Activated CD8-positive, alpha-beta memory T cell treated with anti-CD3 and anti-CD28 coated beads, Interleukin-2, amount 50 U/mL, for 48 hours (primary cell): ENCODE data around the gene CYB561D1.
A peak's percentile ranks its signal among the peaks of the same experiment; 100 is the strongest.
"Not testable (repeated sequence)": the region's sequence is repeated elsewhere in the genome, so short reads cannot be mapped to it uniquely, and the experiment has no call there.

Experiments used
- DNase-seq: peaks from one replicate; pipeline ENCODE4 v3.0.0-alpha.2; 2020

The CYB561D1 gene, protein sequence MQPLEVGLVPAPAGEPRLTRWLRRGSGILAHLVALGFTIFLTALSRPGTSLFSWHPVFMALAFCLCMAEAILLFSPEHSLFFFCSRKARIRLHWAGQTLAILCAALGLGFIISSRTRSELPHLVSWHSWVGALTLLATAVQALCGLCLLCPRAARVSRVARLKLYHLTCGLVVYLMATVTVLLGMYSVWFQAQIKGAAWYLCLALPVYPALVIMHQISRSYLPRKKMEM

DNA sequence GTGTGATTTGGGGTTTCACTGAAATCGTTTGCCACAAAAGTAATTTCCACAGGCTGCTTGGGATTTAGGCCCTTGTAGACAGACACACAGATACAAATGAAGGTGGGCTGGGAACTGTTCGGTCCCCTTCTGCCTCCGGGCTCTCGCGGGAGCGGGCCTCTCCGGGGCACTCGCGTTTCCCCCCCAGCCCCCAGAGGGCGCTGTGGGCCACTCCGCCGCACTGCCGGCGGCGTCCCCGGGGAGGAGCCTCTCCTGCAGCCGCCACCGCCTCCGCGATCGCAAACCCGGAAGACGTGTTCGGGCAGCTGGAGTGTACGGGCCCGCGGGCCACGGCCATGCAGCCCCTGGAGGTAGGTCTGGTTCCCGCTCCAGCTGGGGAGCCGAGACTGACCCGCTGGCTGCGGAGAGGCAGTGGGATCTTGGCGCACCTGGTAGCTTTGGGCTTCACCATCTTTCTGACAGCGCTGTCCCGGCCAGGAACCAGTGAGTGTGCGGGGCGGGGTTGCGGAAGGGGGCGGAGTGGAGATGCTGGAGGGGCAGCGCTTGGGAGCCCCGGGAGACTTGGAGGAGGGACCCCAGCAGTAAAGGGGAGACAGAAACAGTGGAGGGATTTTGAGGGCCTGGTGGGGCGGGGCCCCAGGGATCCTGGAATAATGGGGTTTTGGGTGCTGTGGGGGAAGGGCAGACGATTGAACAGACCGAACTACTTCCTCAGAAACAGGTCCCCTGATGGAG is at the start of gene CYB561D1:
Gene CYB561D1, plus strand, starts transcription at position 290 of the 735 bp plus-strand sequence. Its CDS starts 46 bp downstream, at position 336.
- DNase-seq, result peak; percentile 96

DNA sequence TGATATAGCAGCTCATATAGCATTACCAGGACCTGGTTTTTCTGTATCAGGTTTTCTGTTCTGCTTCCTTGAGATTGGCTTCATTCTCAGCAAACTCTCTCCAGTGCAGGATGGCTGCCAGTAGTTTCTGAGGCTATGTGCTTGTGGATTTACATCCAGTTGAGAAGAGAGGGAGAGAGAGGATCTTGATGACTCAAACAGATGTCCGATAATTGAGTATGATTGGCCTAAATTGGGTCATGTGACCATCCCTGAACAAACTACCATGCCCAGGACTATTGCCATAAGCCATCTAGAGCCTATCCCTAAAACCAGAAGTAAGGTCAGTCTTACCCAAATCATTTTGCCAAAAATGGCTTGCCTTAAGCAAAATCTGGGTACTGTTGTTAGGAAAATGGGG is 49.5 kb upstream of the CYB561D1 start:
- DNase-seq, result no peak

DNA sequence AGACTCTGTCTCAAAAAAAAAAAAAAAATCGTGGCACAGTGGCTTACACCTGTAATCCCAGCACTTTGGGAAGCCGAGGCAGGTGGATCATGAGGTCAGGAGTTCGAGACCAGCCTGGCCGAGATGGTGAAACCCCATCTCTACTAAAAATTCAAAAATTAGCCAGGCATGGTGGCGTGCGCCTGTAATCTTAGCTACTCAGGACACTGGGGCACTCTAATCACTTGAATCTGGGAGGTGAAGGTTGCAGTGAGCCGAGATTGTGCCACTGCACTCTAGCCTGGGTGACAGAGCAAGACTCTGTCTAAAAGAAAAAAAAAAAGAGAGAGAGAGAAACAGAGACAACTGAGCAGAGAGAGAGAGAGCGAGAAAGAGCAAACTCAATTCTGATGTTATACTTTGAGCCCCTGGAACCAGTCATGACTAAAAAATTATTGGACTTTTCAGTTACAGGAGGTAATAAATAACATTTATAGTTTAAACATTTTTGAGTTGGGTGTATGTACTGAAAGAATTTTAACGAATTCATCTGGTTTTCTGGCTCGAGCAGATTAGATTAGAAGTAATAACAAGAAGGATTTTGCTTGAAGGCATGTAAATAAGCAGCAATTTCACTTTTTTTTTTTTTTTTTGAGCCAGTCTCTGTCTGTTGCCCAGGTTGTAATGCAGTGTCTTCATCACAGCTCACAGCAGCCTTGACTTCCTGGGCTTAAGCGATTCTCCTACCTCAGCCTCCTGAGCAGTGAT is 47.8 kb upstream of the CYB561D1 start:
- not testable (repeated sequence) for DNase-seq

DNA sequence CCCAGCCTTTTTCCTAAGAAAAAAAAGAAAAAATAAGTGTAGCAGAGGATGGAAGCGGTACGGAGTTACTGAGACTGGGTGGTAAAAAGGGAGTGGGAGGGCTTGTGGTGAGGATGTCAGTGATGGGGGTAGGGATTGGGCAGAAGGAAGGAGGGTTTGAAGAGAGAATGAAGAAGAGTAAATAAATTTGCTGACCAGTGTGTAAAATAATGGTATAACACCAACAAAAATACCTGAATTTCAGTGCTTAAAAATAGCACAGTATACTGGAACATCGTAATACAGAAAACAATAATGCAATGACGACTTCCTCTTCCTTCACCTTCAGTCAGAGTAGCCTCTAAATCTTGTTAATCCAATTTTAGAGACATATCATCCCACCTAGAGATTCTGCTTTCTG is 46.4 kb upstream of the CYB561D1 start:
- no peak for DNase-seq

DNA sequence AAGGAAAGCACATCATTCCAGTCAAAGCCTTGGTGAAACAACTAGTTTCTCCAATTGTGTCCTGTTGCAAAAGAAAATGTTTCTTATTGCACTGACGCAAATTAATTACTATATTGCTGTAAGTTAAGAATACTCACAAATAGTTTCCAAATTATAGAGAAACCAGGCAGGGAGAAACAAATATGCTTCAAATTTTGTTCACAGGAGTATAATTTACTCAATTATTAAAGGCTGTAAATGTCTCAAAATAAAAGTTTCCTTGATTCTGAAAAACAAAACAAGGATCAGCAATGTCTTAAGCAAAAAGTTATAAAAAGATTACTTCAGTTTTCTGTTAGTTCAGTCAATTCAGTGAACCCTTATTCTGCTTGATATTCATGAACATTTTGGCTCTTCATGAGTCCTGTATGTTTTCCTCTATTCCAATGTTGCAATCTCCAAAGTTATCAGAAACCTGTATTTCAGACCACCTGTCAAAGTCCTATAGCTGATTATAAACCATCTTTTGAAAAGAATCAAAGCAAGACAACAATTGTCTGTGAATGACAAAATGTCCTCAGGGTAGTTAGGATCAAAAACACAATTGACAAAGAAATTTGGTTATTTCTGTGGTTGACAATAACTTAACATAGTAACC is 39.3 kb upstream of the CYB561D1 start:
- DNase-seq, result no peak

DNA sequence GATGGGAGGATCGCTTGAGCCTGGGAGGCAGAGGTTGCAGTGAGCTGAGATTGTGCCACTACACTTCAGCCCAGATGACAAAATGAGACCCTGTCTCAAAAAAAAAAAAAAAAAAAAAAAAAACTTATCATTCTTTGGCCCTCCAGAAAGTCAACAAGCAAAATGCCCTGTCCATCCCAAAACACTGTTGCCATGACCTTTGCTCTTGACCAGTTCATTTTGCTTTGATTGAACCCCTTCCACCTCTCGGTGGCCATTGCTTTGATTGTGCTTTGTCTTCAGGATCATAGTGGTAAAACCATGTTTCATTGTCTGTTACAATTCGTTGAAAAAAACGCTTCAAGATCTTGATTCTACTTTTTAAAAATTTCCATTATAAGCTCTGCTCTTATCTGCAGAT is 36.1 kb upstream of the CYB561D1 start:
- no peak for DNase-seq

DNA sequence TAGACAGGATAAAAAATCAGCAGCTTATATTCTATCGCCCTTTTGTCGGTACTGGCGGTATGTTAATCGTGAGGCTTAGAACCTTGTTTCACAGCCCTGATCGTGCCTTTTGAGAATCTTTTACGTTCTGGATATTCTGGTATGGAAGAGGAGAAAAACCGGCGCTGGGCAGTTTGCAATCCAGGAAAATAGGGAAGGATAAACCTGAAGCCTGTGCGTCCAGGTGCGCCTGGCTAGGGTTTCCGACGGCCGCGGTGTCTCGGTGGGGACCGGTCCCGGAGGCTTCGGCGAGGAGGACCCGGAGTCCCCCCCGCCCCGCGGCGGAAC is 27.8 kb upstream of the CYB561D1 start:
- DNase-seq, result no peak

DNA sequence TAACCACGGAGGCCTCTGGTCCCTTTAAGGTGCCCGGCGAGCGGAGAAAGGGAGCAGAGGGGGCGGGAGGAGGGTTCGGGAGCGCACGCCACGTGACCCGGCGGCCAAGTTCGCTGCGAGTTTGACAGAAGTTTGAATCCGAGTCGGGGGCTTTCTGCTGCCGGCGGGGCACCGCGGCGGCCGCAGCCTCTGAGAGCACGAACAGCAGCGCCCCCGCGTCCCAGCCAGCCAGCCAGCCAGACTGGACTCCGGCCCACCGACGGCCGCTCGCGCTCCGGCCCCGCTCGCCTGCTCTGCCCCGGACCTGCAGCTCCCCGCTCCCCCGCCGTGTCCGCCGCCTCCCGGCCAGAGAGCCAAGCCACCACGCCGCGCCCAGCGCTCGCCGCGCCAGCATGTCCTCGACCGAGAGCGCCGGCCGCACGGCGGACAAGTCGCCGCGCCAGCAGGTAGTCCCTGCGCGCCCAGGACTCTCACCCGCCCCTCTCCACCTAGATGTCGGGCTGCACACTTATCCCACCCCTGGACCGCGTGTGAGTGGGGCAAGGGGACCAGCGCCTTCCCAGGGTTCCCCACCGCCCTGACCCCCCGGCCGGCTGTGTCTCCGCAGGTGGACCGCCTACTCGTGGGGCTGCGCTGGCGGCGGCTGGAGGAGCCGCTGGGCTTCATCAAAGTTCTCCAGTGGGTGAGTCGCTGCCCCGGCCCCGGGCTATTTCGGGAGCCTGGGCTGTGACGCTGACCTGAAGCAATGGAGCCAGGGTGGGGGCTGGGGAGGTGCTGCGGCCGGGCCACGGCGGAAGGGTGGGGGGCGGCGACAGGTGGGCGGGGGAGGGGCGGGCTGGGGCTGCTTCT is 27.2 kb upstream of the CYB561D1 start, which contains the start of gene SYPL2:
Gene SYPL2, plus strand, starts transcription at position 95 of the 849 bp plus-strand sequence. Its CDS starts 298 bp downstream, at position 393.
- DNase-seq, result no peak

DNA sequence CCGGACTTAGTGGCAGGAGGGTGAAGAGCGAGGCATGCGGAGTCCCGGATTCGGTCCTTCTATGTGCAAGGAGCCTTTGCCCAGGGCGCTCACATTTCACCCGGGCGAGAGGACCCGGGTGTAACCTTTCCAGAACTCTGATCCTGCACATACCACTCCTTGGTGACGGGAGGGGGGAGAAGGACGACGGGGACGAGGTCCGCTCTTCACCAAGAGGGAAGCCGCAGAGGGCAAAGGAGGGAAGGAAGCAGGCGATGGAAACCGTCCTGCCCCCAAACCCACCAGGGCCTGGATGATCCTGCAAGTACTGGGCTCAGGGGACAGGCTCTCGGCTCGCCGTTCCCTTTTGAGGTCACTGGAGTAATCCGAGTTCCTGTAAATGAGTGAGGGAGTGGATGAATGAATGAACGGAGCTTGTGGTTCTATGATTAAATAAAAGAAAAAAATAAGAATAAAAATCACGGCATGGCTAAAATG is 26.6 kb upstream of the CYB561D1 start:
- DNase-seq, result no peak

DNA sequence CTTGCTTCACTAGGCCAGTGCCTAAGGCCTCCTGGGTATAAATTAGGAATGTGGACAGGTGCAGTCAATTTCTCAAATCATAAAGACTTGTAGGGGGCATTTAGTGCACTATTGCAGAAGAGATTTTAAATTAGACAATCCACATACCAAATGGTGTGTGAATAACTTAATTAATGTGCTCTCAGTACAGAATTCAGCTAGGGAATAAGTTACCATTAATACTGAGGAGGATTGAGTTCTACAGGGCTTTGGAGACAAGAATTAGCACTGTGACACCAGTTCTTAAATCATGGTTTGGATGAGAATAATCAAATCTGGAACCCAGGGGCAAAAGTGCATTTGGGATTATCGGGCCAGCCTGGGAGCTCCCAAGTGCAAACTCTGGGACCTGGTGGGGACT is 25.8 kb upstream of the CYB561D1 start:
- DNase-seq, result no peak

DNA sequence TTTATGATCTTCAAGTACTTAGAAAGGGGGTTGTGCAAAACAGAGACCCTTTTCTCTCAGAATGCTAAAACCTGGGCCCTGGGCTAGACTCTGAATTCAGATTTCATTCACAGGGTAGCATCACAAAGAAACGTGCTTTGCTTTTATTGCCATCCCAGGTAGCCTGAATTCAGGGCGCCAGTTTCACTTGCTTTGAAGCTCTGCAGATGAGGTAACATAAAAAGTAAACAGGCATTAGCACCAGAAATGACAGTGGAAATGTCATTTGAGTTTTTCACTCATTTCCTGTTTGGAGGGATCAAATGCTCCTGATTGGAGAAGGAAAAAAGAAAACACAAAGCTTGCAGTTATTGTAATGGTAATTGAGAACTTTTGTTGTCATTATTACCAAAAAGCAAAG is 25.0 kb upstream of the CYB561D1 start:
- DNase-seq, result no peak

DNA sequence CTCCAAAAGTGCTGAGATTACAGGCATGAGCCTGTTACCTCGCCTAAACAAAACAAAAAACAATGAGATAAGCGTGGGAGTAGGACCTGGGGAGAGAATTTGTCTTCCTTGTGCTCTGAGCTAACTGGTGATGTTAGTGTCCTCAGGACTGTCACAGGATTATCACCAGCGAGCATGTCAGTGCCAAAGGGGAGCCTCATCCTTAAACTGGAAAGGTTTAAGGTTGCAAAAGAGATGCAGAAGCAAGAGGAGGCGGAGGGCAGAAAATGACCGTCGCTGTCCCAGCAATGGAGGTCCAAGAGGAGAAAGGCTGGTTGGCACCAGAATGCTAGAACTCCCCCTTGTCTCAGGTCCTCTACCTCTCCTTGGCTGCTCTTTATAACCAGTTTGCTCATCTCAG is 23.6 kb upstream of the CYB561D1 start:
- peak; percentile 30 for DNase-seq

DNA sequence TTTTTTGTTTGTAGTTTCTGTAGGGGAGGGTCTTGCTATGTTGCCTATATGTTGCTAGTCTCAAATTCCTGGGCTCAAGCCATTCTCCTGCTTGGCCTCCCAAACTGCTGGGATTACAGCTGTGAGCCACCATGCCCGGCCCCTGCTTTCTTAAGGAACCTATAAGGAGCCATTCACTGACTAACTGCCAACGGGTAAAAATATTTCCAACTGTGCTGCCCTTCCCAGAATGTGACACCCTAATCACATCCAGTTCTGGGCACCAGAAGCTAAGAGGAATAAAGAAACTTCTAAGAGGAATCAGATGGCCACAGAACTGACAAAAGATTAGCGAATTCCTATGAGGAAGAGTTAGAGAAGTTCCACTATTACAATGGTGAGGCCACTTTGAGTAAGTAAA is 21.1 kb upstream of the CYB561D1 start:
- peak; percentile 8 for DNase-seq

DNA sequence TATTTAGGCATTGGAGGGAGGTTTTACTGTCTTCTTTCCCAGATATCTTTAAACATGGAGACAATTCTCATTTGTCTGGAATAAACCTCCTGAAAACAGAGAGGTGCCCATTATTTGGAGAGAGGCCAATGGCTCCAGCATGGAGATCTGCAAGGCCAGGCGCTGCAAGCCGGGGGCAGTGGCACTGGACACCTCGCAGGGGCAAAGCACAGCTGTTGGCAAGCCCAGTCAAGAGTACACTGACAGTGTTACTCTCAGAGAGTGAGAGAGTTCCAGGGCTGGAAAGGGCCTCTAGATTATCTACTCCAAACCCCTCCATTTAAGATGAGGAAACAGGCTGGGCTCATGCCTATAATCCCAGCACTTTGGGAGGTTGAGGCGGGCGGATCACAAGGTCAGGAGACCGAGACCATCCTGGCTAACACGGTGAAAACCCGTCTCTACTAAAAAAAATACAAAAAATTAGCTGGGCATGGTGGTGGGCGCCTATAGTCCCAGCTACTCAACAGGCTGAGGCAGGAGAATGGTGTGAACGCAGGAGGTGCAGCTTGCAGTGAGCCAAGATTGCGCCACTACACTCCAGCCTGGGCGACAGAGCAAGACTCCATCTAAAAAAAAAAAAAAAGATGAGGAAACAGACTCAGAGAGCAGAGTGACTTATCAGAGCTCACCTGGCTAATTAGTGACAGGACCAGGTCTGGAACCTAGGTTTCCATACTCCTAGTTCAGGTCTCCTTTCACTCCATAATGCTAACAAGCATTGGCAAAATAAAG is 20.4 kb upstream of the CYB561D1 start:
- DNase-seq, result peak; percentile 30

DNA sequence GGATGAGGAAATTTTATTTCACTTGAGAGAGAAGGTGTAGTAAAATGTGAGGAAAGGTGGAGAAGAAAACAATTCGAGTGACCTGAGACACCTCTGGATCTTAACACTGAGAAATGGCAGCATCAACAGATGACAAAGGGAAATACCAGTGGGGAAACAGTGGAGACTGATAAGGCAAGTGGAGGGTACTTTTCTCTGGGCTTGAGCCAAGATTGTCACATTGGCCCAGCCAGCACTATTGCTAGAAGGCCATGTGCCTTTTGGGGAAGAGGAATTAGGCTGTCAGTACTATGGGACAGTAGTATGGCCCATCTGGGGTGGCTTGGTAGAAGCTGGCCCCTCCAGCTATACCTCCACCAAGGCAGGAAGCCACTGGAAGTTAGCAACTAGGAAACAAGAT is 19.2 kb upstream of the CYB561D1 start:
- DNase-seq, result peak; percentile 12

DNA sequence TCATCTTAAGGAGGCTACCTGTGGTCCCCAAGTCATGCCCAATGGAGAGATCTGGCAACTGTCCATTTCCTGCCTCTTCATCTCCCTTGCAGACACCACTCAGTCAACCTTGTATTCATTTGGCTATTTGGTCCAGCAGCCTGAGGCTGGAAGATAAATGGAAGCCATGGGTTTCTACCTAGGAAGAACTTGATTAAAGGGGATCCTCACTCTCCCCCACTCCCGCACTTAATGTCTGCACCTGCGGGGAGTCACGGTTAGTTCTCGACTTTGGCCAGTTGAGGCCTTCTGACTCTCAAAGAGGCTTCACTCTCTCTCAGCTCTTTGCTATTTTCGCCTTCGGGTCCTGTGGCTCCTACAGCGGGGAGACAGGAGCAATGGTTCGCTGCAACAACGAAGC is 18.6 kb upstream of the CYB561D1 start:
- peak; percentile 13 for DNase-seq

DNA sequence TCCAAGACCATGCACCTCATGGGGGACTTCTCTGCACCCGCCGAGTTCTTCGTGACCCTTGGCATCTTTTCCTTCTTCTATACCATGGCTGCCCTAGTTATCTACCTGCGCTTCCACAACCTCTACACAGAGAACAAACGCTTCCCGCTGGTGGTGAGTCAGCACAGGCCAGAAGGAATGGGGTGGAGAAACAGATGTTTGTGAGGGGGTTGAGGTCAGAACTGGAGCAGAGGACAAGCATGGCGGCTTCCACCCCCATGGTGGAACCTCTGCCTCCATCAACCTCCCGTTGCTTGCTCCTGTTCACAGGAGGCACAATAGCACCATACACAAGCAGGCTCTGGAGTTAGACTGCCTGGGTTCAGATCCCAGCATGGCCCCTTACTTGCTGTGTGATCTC is 17.1 kb upstream of the CYB561D1 start:
- peak; percentile 25 for DNase-seq

DNA sequence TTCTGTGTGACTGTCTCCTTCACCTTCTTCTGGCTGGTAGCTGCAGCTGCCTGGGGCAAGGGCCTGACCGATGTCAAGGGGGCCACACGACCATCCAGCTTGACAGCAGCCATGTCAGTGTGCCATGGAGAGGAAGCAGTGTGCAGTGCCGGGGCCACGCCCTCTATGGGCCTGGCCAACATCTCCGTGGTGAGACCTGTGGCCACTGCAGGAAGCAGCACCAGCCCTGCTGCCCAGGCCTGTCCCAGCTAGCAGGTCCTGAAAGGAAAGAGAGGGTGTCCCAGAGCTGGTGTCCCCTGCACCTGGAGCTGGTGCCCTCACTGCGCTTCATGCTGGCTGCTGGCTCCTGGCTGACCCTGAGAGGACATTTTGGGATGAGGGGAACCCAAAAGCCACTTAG is 16.1 kb upstream of the CYB561D1 start:
- peak; percentile 34 for DNase-seq

DNA sequence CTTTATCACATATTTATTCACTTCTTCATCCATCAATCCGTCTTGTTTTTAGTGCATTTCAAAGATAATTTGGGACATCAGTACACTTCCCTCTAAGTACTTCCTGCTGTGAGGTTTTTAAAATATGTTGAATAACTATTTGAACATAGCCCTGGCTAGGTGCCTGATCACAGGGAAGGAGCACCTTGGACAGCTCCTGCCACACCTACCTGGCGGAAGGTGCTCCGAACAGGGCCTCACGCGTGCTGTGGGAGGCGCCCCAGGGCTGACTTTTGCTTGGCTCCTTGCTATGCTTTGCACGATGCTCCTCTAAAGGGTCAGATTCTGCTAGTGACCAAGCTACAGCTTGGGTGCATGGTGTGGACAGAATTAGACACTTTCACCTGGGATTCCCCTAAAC is 15.1 kb upstream of the CYB561D1 start:
- peak; percentile 51 for DNase-seq

DNA sequence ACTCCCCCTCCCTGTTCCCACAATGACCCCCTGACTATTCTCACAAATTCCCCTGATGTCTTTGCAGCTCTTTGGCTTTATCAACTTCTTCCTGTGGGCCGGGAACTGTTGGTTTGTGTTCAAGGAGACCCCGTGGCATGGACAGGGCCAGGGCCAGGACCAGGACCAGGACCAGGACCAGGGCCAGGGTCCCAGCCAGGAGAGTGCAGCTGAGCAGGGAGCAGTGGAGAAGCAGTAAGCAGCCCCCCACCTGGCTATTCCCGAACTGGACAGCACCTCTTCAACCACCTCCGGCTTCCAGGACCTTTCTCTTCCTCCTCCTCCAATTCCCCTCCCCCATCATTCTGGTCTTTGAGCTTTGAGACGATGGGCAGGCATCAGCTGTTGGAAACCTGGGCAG is 14.6 kb upstream of the CYB561D1 start:
- DNase-seq, result peak; percentile 32

DNA sequence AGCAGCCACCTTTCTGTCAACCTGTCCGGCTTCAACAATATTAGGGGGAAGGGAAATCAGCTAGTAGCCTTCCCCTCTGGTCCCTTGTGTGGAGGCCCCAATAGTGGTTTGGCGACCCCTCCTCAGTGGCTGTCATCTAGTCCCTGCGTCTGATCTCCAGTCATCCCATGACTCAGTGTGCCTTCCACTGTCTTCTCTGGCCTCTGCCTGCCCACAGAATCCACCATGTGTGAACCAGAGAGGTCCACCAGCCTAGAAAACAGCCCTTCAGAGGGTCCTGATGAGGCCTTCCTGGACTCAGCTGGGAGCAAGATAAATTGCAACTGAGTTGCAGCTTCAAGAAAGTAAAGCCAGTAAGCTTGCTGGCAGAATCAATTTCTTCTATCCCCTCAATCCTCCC is 14.0 kb upstream of the CYB561D1 start:
- DNase-seq, result peak; percentile 37

DNA sequence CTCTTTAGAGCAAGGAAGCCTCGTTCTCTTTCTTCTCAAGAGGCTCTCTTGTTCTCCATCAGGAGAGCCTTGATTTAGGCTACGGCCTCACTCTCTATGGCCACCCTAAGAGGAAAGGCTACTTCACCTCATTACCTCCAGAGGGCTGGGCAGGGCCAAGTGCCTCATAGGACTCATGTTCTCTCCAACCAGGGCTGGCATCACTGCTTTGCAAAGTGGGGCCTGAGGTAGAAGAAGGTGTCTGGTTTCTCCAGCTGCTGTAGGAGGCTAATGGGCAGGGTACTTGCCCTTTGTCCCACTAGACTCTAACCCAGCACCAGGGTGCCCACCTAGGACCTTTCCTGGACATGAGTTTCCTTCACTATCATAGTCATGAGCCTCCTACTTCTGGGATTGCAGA is 12.2 kb upstream of the CYB561D1 start:
- DNase-seq, result no peak
